ENCODE data around the gene ABHD8.

The ABHD8 gene

DNA sequence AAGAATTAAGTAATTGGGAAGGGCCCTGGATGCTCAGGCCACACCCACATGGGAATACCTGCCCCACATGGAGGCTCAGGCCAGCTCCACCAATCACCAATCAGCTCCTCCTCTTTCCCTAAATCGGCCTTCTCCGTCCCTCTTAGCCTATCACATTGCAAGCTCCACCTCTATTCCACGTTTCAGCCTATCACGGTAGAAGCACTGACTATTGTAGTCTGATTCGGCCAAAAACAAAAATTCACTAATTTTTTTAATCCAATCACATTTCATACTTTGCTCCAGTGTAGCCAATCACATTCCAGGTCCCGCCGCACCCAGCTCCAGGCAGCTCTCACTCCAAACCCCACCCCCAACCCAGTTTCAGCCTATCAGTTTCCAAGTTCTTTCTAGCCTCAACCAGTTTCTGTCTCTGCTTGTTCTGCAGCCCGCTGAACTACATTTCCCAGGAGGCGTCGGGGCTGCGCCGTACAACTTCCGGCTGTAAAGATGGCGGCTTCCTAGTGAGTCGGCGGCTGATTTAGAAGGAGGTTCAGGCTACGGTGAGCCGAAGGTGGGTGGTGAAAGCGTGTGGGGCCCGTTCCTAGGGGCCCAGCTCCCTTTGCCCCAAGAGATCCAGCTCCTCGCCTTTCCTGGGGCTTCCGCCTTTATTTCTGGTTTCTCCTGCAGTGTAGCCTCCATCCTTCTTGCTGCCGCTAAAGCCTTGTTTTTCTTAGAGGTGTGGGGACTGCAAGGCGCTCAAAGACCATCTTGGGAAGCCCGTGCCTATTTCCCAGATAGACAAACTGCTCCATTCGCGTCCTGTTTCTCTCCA, 36.0 kb downstream of the ABHD8 start, which contains the start of gene BABAM1:
BABAM1 (plus strand) TSS at position 469 of the 814 bp plus-strand sequence. CDS start 1,364 bp downstream, outside the sequence.
- in situ Hi-C loops (cut with MboI; ENCODE audit: low sequenced_read_pairs), result no loop called here

DNA sequence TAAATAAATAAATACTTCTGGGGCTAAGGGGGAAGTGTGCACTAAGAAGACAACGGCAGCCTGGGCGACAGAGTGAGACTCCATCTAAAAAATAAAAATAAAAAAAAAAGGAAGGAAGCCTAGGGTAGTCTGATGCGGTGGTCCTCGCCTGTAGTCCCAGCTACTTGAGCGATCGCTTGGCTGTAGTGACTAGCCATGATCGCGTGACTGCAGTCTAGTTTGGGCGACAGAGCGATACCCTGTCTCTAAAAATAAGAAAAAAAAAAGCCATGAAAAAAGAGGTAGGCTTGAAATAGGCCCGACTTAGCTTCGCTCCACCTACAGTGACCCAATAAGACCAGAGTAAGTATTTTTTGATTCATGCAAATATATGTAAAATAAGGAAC, 36.6 kb downstream of the ABHD8 start:
- in situ Hi-C loops (cut with MboI; ENCODE audit: low sequenced_read_pairs), result no loop called here

DNA sequence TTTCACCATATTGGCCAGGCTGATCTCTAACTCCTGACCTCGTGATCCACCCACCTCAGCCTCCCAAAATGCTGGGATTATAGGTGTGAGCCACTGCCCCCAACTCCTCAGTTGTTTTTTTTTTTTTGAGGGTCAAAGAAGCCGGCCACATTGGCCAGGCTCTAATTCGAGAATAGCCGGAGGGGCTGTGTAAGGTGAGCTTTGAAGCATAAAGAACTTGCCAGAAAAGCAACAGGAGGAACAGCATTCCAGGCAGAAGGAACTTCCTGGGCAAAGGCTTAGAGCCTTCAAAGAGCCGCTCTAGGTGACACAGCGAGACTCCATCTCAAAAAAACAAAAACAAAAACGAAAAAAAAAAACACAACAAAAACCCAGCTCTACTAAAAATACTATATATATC, 37.2 kb downstream of the ABHD8 start:
- in situ Hi-C loops (cut with MboI; ENCODE audit: low sequenced_read_pairs), result no loop called here

DNA sequence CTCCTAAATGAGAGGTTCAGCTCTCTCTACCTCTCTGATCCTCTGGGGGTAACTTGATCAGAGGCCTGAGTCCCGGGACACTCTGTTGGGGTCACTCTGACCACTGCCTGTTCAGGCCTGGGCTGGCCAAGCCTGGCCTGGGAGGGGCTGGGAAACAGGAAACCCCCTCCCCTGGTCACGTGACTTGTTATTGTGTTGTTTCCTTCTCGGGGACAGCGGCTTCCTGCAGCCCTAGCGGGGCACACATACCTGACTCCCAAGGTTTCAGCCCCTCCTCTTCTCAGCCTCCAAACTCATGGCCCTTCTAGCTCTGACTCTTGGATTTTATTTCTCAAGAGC, 38.6 kb downstream of the ABHD8 start, which contains the start of gene USHBP1:
USHBP1 (minus strand) TSS at position 105 of the 339 bp plus-strand sequence. CDS start 446 bp downstream, outside the sequence.
- in situ Hi-C loops (cut with MboI; ENCODE audit: low sequenced_read_pairs), result no loop called here

DNA sequence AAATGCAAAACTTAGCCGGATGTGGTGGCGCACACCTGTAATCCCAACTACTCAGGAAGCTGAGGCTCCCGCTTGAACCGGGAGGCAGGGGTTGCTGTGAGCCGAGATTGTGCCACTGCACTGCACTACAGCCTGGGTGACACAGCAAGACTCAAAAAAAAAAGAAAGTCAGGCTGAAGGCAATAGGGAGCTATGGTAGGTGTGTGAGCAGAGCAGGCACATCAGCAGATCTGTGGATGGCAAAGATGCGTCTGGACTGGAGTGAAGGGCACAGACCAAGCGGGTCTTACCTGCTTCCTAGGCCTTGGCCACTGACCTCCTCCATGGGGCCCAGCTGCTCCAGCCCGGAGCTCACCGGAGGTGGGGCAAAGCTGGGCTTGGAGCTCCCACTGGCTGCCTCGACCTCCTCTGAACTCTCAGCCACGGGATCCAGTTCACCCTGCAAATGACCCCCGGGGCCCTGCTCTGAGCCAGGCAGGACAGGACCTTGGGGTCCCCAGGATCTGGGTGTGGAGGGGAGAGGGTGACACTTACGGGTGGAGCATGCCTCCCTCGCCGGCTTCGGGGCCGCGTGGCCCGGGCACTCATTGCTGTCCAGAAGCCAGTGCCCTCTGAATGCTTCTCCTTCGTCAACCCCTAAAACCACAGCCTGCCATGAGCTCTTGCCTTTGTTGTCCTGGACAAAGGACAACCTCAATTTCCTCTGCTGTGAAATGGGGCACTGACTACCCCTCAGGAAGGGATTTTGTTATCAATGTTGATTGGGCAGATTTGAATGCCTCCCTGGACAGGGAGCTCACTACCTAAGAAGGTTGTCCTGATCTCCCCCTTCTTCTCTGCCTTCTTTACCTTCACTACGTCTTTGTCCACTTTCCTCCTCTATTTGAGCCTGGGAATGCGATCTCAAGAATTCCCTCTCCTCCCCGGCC, 39.2 kb downstream of the ABHD8 start:
- in situ Hi-C loops (cut with MboI; ENCODE audit: low sequenced_read_pairs), result no loop called here

DNA sequence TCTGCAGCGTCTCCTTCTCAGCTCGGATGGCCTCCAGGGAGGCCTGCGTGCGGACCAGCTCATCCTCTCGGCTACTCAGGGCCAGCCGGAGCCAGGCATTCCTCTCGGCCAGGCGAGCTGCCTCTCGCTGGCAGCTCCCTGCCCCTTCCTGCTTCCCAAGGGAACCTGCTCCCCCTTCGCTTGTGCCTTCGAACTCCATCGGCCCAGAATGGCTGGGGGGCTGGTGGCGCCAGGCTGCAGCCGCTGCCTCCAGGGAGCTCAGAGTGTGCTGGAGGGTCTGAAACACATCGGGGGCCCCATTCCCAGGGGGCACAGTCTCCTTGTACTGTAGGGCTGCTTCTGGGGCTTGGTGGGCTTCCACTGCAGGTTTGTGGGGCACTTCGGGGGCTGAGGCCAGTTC, 40.7 kb downstream of the ABHD8 start:
- in situ Hi-C loops (cut with MboI; ENCODE audit: low sequenced_read_pairs), result no loop called here

DNA sequence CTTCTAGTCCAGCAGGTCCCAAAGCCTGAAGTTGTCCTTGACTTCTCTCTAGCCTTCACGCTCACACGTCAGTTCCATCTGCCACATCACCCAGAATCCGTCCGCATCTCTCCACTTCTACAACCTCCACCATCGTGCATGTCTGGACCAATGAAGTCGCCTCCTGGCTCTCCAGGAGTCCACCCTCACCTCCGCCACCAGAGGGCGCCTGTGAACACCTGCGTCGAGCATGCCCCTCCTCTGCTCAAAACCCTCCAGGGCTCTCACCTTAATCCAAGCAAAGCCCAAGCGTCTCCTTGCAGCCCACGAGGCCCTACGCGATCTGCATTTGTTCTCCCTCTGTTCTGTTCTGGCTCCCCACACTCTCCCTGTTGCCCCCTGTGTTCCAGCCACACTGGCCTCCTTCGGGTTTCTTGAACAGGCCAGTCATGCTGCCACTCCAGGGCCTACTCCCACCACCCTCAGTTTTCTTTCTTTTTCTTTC, 42.3 kb downstream of the ABHD8 start:
- in situ Hi-C loops (cut with MboI; ENCODE audit: low sequenced_read_pairs), result no loop called here

DNA sequence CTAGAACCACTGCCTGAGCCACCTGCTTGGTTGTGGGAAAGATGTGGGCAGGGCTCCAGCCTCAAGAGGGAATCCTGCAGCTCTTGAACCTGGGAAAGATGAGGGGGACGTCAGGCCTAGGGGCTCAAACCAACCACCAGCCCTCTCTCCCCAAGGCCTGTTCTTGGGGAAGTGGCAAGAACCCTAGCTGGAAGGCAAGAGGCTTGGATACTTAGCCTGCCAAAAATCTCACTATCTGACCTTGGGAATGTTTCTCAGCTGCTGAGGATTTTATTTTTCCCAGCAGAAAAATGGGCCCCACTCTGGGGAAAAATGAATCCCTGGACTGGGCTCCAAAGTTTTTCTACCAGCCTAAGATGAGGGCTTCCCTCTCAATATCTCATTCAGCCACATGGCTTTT, 43.3 kb downstream of the ABHD8 start:
- in situ Hi-C loops (cut with MboI; ENCODE audit: low sequenced_read_pairs), result no loop called here

DNA sequence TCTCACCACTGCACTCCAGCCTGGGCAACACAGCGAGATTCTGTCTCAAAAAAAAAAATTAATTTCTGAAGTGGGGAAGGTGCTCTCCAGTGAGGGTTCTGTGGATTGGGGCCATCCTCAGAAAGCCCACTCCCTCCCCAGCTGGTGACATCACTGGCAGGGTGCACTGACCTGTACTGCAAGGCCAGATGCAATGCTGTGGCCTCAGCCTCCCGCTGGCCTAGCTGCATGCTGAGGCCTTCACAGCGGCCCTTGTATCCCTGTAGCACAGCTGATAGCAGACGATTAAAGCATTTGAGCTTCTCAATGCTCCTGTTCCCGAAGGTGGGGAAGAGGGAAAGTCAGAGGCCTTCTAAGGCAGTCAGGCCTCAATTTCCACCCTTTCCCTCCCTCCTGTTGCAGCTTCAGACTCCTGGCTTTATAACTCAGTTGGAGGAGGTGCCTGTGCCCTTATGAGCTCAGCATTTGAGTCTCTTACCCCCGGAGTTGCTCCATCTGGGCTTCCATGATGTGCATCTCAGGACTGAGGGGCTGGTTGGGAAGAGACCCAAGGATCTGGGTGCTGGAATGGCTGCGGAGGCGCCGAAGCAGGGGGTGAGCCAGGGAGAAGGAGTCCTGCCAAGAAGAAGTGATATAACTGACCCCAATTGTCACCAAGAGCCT, 44.0 kb downstream of the ABHD8 start:
- in situ Hi-C loops (cut with MboI; ENCODE audit: low sequenced_read_pairs), result no loop called here

DNA sequence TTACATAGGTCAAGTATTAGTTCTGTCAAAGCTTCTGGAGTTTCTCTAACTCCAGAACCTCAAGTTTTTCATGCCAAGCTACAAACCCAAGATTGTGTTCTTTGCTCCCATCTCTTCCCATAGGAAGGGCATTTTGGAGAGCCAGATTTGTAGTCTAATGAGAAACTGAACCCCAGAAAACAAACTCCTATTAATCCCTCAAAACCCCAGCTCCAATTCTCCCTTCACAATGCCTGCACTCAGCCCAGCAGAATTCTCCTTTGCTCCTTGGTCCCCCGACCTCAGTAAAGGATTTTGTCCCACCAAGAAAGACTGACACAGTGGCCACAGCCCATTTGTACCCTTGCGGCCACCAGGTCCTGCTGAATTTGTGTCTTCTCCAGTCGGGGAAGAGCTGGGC, 47.1 kb downstream of the ABHD8 start:
- in situ Hi-C loops (cut with MboI; ENCODE audit: low sequenced_read_pairs), result no loop called here

DNA sequence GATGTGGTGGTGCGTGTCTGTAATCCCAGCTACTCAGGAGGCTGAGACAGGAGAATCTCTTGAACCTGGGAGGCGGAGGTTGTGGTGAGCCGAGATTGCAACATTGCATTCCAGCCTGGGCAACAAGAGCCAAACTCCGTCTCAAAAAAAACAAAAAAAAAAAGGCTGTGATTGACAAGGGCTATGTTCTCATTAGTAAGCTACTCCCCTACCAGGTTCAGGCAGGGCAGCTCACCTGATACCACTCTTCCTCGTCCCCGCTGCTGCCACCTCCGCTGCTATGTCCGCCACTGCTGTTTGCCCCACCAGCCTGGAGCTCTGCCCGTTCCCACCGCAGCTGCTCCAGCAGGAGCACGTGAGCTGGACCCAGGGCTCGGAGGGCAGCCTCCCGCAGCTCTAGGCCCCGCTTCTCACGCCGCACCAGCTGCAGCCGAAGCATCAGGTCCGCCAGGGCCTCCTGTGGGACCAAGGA, 48.0 kb downstream of the ABHD8 start:
- in situ Hi-C loops (cut with MboI; ENCODE audit: low sequenced_read_pairs), result no loop called here

DNA sequence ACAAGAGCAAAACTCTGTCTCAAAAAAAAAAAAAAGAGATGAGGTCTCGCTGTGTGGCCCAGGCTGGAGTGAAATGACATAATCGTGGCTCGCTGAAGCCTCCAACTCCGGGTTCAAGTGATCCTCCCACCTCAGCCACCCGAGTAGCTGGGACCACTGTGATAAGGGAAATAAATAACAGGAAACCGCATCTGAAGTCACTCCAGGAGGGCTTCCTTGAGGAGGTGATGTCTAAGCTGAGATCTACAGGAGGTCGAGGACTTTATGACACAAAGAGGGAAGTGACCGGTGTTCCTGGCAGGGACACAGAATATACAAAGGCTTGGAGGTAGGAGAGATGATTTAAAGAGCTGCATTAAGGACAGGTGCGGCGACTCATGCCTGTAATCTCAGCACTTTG, 48.6 kb downstream of the ABHD8 start:
- in situ Hi-C loops (cut with MboI; ENCODE audit: low sequenced_read_pairs), result no loop called here

DNA sequence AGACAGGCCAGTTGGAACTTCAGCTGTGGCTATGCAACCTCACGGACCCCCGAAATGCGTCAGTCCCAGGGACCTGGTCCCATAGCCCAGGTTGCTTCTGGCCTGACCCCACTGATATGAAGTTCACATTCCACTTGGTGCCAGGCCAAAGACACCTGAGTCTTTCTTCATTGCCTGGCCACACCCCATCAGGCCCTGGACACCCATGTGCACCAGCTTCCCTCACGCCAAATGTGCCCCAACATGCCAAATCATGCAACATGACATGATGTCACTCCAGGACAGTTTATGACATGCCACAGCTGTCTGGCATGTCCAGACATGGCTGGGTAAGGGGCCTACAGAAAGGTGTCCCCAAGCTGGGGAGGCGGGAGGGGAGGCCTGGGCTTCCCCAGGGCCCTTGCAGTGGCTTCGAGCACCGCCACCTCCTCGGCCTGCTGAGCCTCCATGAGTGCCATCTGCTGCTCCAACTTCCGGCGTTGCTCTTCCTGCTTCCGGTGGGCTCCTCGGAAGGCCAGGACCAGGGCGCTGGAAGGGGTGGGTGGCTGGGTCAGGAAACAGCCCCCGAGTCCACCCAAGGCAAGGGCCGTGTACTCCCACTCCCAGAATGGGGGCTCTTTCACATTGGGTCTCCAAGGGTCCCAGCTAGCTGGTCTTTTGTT, 53.2 kb downstream of the ABHD8 start:
- in situ Hi-C loops (cut with MboI; ENCODE audit: low sequenced_read_pairs), result no loop called here

DNA sequence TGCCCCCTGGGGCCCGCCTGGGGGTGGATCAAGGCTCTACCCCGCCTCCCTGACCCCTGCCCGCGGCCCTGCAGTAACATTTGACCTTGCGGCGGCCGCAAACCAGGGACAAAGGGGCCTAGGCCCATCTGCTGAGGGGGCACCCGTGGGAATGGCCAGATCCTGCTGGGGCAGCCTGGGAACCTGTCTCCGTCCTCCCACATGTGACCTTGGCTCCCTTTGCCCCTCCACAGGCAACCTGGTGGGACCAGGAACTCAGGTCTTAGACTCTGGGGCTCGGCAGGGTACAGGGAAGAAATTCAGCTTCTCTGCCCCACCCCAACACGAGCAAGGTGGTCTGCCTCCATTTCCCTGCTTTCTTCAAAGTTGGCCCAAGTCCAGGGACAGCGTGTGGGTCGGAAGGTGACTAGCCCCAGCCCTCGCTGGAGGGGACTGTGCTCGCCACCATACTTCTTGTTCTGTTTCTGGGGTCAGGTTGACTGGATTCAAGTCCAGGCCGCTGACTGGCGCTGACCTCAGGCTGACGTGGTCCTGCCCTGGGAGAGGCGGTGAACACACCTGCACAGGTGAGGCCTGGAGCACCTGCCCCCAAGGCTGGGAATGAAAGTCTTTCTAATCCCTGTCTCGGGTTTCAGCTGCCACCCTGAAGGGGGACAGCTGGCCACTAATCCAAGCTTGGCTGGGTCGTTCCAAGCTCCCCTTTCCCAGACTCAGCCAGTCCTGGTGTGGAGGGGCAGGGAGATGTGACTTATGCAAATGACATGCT, 55.0 kb downstream of the ABHD8 start:
- in situ Hi-C loops (cut with MboI; ENCODE audit: low sequenced_read_pairs), result no loop called here

DNA sequence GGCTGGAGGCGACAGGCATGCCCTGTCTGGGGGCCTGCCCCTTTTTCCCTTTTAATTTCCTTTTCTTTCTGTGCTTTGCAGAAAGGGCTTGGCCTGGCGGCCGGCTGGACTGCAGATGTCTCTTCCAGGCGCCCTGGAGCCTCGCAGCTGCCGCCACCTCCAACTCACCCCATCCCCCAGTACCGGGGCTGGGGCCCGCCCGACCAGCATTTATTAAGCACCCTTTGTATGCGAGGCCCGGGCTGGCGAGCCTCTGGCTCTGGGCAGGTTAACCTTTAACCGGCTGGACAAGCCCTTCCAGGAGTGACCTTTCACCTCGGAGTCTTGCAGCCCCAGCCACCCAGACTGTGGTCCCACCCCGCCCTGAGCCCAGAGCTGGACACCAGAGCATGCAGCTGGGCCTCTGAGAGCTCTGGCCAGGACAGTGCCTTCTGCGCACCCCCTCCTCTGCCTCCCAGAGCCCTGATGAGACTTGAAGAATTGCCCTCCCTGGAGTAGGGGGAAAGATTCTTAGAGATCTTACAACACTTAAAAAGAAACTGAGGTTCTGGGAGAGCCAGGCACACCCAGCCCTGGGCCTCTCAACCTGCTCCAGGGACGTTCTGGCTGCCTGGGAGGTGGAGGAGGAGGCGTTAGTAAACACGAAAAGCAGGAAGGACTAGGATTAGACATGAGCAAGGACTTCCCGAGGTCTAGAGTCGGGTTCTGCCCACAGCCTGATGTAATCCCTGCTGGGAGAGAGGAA, 56.4 kb downstream of the ABHD8 start:
- in situ Hi-C loops (cut with MboI; ENCODE audit: low sequenced_read_pairs), result no loop called here

DNA sequence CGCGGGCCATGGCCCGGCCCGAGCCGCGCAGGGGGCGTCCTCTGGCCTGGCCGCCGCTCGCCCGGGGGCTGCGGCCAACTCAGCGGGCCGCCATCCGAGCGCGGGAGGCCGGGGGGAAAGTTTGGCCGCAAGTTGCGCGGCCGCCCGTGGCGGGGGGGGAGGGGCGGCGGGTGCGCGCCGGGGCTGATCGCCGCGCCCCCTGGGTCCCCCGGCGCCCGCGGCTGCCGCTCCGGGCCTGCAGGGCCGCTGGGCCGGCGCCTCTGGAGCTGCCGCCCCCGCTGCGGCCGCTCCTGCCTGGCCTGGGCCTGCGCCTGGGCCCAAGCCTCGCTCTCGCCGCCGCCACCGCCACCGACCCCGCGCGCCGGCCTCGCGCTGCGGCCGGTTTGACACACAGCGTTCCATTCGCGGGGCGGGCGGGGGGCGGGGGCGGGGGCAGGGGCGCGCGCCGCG, 57.7 kb downstream of the ABHD8 start, which contains the start of gene NR2F6:
NR2F6 (minus strand) TSS at position 385 of the 450 bp plus-strand sequence. CDS start 699 bp downstream, outside the sequence.
- in situ Hi-C loops (cut with MboI; ENCODE audit: low sequenced_read_pairs), result no loop called here

DNA sequence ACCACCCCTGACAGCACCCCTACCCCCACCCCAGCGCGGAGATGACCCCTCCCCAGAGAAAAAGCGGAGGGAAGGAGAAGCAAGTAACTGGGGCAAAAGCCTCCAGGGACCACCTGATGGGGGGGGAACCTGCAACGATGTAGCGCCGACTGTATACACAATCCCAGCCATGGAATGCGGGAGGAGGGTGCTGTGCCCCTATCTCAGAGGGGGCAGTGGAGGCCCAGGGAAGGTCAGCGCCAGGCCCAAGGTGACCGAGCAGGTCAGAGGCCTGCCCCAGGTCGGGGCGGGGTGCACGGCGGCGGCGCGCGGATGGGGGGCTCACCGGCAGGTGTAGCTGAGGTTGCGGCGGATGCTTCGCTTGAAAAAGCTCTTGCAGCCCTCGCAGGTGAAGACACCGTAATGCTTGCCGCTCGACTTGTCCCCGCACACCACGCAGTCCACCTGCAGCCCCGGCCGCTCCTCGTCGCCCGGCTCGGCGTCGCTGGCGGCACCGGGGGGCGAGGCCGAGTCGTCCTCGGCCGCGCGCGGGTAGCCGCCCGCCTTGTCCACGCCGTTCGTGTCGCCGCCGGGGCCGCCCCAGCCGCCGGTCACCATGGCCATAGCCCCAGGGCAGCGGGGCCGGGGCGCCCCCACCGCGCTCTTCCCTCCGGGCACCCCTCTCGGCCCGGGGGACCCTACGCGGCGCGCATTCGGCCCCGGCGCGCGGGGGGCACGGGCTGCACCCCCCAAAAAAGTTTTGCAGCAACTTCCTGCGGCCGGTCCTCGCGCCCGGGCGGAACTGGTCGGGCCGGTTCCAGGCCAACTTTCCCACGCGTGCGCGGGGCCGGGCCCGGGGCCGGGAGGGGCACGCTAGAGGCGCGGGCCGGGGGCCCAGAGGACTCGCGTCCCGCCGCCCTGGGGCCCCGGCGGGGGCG, 58.3 kb downstream of the ABHD8 start:
- in situ Hi-C loops (cut with MboI; ENCODE audit: low sequenced_read_pairs), result no loop called here
